GM23338 (cell line): ENCODE results near the gene EGR1. TPM values are rescaled to one million over a fixed set of nuclear protein-coding genes. Genes with fewer than 3 reads are reported as not detected.

ENCODE experiments used
- ATAC-seq: fragments of 200-7000 bp; cut with Tn5 transposase; 3 replicates; pipeline ENCODE4 v1.9.1; 2020
- DNase-seq: peaks from one replicate; pipeline ENCODE4 v3.0.0-alpha.2; 2015; ENCODE audit warnings: low spot score
- H2AFZ ChIP-seq: fragments of 200-600 bp; sonication (generic); 2 replicates; pipeline ENCODE4 v1.8.0; 2016; ENCODE audit warnings: antibody characterized with exemption, mild to moderate bottlenecking, moderate library complexity
- H3F3A ChIP-seq: fragments of 200-600 bp; sonication (generic); replicated peaks from 2 replicates; pipeline ENCODE4 v1.8.0; 2017; ENCODE audit warnings: antibody characterized with exemption, mixed run types, low read depth
- H3K27ac ChIP-seq: fragments of 200-600 bp; sonication (generic); 2 replicates; pipeline ENCODE4 v1.6.1; 2016; ENCODE audit warnings: low read depth
- H3K27me3 ChIP-seq: fragments of 200-600 bp; sonication (generic); 2 replicates; pipeline ENCODE4 v1.8.0; 2016; ENCODE audit warnings: mild to moderate bottlenecking, mixed run types, moderate library complexity; ENCODE audit not compliant: insufficient read depth
- H3K36me3 ChIP-seq: fragments of 200-600 bp; sonication (generic); 2 replicates; pipeline ENCODE4 v1.8.0; 2016; ENCODE audit warnings: mild to moderate bottlenecking; ENCODE audit not compliant: insufficient read depth
- H3K4me1 ChIP-seq: fragments of 200-600 bp; sonication (generic); 2 replicates; pipeline ENCODE4 v1.8.0; 2016; ENCODE audit warnings: mild to moderate bottlenecking, moderate library complexity; ENCODE audit not compliant: insufficient read depth
- H3K4me2 ChIP-seq: fragments of 200-600 bp; sonication (generic); 2 replicates; pipeline ENCODE4 v1.7.1; 2017; ENCODE audit warnings: mixed run types
- H3K4me3 ChIP-seq: fragments of 200-600 bp; sonication (generic); 2 replicates; pipeline ENCODE4 v1.6.1; 2016; ENCODE audit warnings: mixed run types
- H3K79me2 ChIP-seq: fragments of 200-600 bp; sonication (generic); replicated peaks from 2 replicates; pipeline ENCODE4 v1.8.0; 2017; ENCODE audit warnings: mild to moderate bottlenecking; ENCODE audit not compliant: insufficient read depth
- H3K9me2 ChIP-seq: fragments of 200-600 bp; sonication (generic); 2 replicates; pipeline ENCODE4 v1.8.0; 2017; ENCODE audit not compliant: insufficient read depth
- H4K20me1 ChIP-seq: fragments of 200-600 bp; sonication (generic); replicated peaks from 2 replicates; pipeline ENCODE4 v1.8.0; 2017; ENCODE audit warnings: mild to moderate bottlenecking; ENCODE audit not compliant: insufficient read depth
- H3K27ac Mint-ChIP-seq: 2 replicates; pipeline ENCODE4 v1.8.0; 2020; ENCODE audit warnings: inconsistent platforms, mild to moderate bottlenecking, moderate library complexity, mixed read lengths
- H3K27me3 Mint-ChIP-seq: 3 replicates; pipeline ENCODE4 v1.8.0; 2022; ENCODE audit warnings: low read depth, mild to moderate bottlenecking, moderate library complexity, mixed read lengths, inconsistent platforms; ENCODE audit not compliant: insufficient read depth, poor library complexity
- H3K36me3 Mint-ChIP-seq: 3 replicates; pipeline ENCODE4 v1.8.0; 2021; ENCODE audit warnings: low read depth, mild to moderate bottlenecking, inconsistent platforms, moderate library complexity, mixed read lengths
- H3K4me1 Mint-ChIP-seq: 3 replicates; pipeline ENCODE4 v1.8.0; 2020; ENCODE audit warnings: mild to moderate bottlenecking, inconsistent platforms, mixed read lengths
- H3K4me3 Mint-ChIP-seq: 3 replicates; pipeline ENCODE4 v1.8.0; 2021; ENCODE audit warnings: moderate library complexity, mild to moderate bottlenecking, inconsistent platforms, mixed read lengths
- H3K9me3 Mint-ChIP-seq: 3 replicates; pipeline ENCODE4 v1.8.0; 2020; ENCODE audit warnings: moderate library complexity, mild to moderate bottlenecking, inconsistent platforms, mixed read lengths
- EZH2phosphoT487 ChIP-seq: fragments of 200-600 bp; sonication (generic); IDR thresholded peaks from one replicate; pipeline ENCODE4 v1.8.1; 2018; ENCODE audit warnings: antibody characterized with exemption; ENCODE audit not compliant: unreplicated experiment
- JUNB ChIP-seq: IDR thresholded peaks from one replicate; pipeline ENCODE4 v1.6.1; 2016; ENCODE audit warnings: antibody characterized with exemption; ENCODE audit not compliant: unreplicated experiment
- NANOG ChIP-seq: IDR thresholded peaks from 2 replicates; pipeline ENCODE4 v1.6.1; 2016; ENCODE audit warnings: antibody characterized with exemption, borderline replicate concordance
- POLR2AphosphoS5 ChIP-seq: IDR thresholded peaks from 2 replicates; pipeline ENCODE4 v1.6.1; 2016; ENCODE audit warnings: antibody characterized with exemption, low read depth
- ZNF114 ChIP-seq: fragments of 250-450 bp; sonication (Bioruptor Pico); IDR thresholded peaks from 2 replicates; pipeline ENCODE4 v1.5.0; 2020; ENCODE audit warnings: mild to moderate bottlenecking, moderate library complexity
- polyA plus RNA-seq: library from polyadenylated mRNA; unstranded; fragments of >200 nt; fragmentation: Nextera tagmentation; extraction: Ambion mirVana; gene quantifications from 2 replicates; pipeline ENCODE4 v1.2.1, GENCODE V29; 2016
- total RNA-seq: library from RNA; depleted of rRNA; stranded (reverse); fragments of >200 nt; shearing (Covaris generic); gene quantifications from 2 replicates; pipeline ENCODE4 v1.2.3, GENCODE V29; 2014
- TF ChIP-seq, protein P1 (sequence below): fragments of 250-450 bp; sonication (Bioruptor Pico); IDR thresholded peaks from 2 replicates; pipeline ENCODE4 v1.5.0; 2020; ENCODE audit warnings: mild to moderate bottlenecking, moderate library complexity
- TF ChIP-seq, protein P2 (sequence below): IDR thresholded peaks from 2 replicates; pipeline ENCODE4 v1.6.1; 2016; ENCODE audit warnings: antibody characterized with exemption
- TF ChIP-seq, protein P3 (sequence below): IDR thresholded peaks from one replicate; pipeline ENCODE4 v1.6.1; 2018; ENCODE audit warnings: antibody characterized with exemption; ENCODE audit not compliant: unreplicated experiment
- TF ChIP-seq, protein P4 (sequence below), 2 experiments: fragments of 200-600 bp in 1 of 2; sonication (generic) in 1 of 2; conservative IDR thresholded peaks; 2 replicates each; pipeline versions ENCODE4 v1.5.1 to v1.6.1; 2016 to 2017; ENCODE audit warnings: antibody characterized with exemption in 2 of 2, low read depth in 2 of 2, mild to moderate bottlenecking in 2 of 2, moderate library complexity in 1 of 2

EGR1 gene
- total and polyA plus RNA-seq, 2 experiments from 2014 or later, result 13.5 to 60.3 TPM

DNA sequence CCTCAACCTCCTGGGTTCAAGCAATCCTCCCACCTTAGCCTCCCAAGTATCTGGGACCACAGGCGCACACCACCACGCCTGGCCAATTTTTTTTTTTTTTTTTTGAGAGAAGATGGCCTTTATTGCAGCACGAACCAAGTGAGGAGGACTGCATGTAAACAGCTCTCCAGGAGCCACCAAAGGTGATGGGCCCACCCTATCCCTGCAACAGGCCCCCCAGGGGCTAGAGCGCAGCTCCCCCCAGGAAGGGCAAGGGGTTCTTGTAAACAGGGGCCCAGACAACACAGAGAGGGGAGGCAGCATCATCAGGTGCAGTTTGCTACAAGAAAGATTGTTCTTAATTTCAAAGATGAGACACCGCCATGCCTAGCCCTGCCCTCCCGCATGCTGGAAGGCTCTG is 12.6 kb upstream of the EGR1 start:
- H3K4me3 ChIP-seq, result no peak overlapping the region

More for the DNA sequence above, 12.6 kb upstream of the EGR1 start:
- Histone ChIP-seq H3K4me2 (no peak overlapping the region), H3K36me3 (no peaks in the 10 kb centered on the region), H3K27ac (no peak overlapping the region), H4K20me1 (no peaks in the 10 kb centered on the region), H3K4me1 (peaks cover 5% of the 10 kb centered on the region; the same call in 1 of the 2 replicates), H3K27me3 (no peaks in the 10 kb centered on the region), H3F3A (no peaks in the 10 kb centered on the region), H3K9me2 (no peaks in the 10 kb centered on the region), H3K79me2 (no peaks in the 10 kb centered on the region), H2AFZ (no peak overlapping the region)
- ATAC-seq, result no peak
- Mint-ChIP-seq H3K4me1 (peaks cover 34% of the 10 kb centered on the region), H3K36me3 (no peaks in the 10 kb centered on the region), H3K4me3 (no peak overlapping the region), H3K9me3 (no peaks in the 10 kb centered on the region), H3K27ac (no peak overlapping the region), H3K27me3 (peaks cover 22% of the 10 kb centered on the region)
- no peak for TF ChIP-seq ZNF114 (CRISPR knock-in tag)
- no peak for TF ChIP-seq EZH2phosphoT487
- TF ChIP-seq, protein P1, sequence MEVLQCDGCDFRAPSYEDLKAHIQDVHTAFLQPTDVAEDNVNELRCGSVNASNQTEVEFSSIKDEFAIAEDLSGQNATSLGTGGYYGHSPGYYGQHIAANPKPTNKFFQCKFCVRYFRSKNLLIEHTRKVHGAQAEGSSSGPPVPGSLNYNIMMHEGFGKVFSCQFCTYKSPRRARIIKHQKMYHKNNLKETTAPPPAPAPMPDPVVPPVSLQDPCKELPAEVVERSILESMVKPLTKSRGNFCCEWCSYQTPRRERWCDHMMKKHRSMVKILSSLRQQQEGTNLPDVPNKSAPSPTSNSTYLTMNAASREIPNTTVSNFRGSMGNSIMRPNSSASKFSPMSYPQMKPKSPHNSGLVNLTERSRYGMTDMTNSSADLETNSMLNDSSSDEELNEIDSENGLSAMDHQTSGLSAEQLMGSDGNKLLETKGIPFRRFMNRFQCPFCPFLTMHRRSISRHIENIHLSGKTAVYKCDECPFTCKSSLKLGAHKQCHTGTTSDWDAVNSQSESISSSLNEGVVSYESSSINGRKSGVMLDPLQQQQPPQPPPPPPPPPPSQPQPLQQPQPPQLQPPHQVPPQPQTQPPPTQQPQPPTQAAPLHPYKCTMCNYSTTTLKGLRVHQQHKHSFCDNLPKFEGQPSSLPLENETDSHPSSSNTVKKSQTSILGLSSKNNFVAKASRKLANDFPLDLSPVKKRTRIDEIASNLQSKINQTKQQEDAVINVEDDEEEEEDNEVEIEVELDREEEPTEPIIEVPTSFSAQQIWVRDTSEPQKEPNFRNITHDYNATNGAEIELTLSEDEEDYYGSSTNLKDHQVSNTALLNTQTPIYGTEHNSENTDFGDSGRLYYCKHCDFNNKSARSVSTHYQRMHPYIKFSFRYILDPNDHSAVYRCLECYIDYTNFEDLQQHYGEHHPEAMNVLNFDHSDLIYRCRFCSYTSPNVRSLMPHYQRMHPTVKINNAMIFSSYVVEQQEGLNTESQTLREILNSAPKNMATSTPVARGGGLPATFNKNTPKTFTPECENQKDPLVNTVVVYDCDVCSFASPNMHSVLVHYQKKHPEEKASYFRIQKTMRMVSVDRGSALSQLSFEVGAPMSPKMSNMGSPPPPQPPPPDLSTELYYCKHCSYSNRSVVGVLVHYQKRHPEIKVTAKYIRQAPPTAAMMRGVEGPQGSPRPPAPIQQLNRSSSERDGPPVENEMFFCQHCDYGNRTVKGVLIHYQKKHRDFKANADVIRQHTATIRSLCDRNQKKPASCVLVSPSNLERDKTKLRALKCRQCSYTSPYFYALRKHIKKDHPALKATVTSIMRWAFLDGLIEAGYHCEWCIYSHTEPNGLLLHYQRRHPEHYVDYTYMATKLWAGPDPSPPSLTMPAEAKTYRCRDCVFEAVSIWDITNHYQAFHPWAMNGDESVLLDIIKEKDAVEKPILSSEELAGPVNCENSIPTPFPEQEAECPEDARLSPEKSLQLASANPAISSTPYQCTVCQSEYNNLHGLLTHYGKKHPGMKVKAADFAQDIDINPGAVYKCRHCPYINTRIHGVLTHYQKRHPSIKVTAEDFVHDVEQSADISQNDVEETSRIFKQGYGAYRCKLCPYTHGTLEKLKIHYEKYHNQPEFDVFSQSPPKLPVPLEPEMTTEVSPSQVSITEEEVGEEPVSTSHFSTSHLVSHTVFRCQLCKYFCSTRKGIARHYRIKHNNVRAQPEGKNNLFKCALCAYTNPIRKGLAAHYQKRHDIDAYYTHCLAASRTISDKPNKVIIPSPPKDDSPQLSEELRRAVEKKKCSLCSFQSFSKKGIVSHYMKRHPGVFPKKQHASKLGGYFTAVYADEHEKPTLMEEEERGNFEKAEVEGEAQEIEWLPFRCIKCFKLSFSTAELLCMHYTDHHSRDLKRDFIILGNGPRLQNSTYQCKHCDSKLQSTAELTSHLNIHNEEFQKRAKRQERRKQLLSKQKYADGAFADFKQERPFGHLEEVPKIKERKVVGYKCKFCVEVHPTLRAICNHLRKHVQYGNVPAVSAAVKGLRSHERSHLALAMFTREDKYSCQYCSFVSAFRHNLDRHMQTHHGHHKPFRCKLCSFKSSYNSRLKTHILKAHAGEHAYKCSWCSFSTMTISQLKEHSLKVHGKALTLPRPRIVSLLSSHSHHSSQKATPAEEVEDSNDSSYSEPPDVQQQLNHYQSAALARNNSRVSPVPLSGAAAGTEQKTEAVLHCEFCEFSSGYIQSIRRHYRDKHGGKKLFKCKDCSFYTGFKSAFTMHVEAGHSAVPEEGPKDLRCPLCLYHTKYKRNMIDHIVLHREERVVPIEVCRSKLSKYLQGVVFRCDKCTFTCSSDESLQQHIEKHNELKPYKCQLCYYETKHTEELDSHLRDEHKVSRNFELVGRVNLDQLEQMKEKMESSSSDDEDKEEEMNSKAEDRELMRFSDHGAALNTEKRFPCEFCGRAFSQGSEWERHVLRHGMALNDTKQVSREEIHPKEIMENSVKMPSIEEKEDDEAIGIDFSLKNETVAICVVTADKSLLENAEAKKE (CRISPR knock-in tag), result no peak
- TF ChIP-seq POLR2AphosphoS5, result no peak
- TF ChIP-seq JUNB, result no peak
- TF ChIP-seq, protein P2, sequence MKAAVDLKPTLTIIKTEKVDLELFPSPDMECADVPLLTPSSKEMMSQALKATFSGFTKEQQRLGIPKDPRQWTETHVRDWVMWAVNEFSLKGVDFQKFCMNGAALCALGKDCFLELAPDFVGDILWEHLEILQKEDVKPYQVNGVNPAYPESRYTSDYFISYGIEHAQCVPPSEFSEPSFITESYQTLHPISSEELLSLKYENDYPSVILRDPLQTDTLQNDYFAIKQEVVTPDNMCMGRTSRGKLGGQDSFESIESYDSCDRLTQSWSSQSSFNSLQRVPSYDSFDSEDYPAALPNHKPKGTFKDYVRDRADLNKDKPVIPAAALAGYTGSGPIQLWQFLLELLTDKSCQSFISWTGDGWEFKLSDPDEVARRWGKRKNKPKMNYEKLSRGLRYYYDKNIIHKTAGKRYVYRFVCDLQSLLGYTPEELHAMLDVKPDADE, result no peak
- TF ChIP-seq, protein P3, sequence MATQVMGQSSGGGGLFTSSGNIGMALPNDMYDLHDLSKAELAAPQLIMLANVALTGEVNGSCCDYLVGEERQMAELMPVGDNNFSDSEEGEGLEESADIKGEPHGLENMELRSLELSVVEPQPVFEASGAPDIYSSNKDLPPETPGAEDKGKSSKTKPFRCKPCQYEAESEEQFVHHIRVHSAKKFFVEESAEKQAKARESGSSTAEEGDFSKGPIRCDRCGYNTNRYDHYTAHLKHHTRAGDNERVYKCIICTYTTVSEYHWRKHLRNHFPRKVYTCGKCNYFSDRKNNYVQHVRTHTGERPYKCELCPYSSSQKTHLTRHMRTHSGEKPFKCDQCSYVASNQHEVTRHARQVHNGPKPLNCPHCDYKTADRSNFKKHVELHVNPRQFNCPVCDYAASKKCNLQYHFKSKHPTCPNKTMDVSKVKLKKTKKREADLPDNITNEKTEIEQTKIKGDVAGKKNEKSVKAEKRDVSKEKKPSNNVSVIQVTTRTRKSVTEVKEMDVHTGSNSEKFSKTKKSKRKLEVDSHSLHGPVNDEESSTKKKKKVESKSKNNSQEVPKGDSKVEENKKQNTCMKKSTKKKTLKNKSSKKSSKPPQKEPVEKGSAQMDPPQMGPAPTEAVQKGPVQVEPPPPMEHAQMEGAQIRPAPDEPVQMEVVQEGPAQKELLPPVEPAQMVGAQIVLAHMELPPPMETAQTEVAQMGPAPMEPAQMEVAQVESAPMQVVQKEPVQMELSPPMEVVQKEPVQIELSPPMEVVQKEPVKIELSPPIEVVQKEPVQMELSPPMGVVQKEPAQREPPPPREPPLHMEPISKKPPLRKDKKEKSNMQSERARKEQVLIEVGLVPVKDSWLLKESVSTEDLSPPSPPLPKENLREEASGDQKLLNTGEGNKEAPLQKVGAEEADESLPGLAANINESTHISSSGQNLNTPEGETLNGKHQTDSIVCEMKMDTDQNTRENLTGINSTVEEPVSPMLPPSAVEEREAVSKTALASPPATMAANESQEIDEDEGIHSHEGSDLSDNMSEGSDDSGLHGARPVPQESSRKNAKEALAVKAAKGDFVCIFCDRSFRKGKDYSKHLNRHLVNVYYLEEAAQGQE, result no peak
- TF ChIP-seq NANOG, result no peak
- TF ChIP-seq, protein P4, sequence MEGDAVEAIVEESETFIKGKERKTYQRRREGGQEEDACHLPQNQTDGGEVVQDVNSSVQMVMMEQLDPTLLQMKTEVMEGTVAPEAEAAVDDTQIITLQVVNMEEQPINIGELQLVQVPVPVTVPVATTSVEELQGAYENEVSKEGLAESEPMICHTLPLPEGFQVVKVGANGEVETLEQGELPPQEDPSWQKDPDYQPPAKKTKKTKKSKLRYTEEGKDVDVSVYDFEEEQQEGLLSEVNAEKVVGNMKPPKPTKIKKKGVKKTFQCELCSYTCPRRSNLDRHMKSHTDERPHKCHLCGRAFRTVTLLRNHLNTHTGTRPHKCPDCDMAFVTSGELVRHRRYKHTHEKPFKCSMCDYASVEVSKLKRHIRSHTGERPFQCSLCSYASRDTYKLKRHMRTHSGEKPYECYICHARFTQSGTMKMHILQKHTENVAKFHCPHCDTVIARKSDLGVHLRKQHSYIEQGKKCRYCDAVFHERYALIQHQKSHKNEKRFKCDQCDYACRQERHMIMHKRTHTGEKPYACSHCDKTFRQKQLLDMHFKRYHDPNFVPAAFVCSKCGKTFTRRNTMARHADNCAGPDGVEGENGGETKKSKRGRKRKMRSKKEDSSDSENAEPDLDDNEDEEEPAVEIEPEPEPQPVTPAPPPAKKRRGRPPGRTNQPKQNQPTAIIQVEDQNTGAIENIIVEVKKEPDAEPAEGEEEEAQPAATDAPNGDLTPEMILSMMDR (conservative IDR thresholded peaks at IDR 0.05; ENCODE audit: low read depth in 2 of 2), result no peak
- DNase-seq, result no peak
